Mucosa of stomach (tissue), 1 donor: ENCODE measurements around the gene ZMYND19.
A peak's percentile ranks its signal among the peaks of the same experiment; 100 is the strongest.

Experiments
- H3K27me3 ChIP-seq: one replicate; pipeline ENCODE4 v1.7.0; 2013; ENCODE audit warnings: mild to moderate bottlenecking, low read length; ENCODE audit not compliant: control insufficient read depth, insufficient read depth
- H3K36me3 ChIP-seq: one replicate; pipeline ENCODE4 v1.7.0; 2013; ENCODE audit warnings: low read length; ENCODE audit not compliant: control insufficient read depth, insufficient read depth
- H3K4me1 ChIP-seq: one replicate; pipeline ENCODE4 v1.7.0; 2013; ENCODE audit warnings: mild to moderate bottlenecking, low read length; ENCODE audit not compliant: control insufficient read depth, insufficient read depth
- H3K4me3 ChIP-seq: one replicate; pipeline ENCODE4 v1.7.0; 2013; ENCODE audit warnings: low read length
- H3K9ac ChIP-seq: one replicate; pipeline ENCODE4 v1.7.0; 2013; ENCODE audit warnings: mild to moderate bottlenecking, low read length, moderate library complexity
- H3K9me3 ChIP-seq: one replicate; pipeline ENCODE4 v1.7.0; 2013; ENCODE audit warnings: mild to moderate bottlenecking, low read length, moderate library complexity; ENCODE audit not compliant: control insufficient read depth
- donor health status: Pancreatic carcinoma.

The ZMYND19 gene

GRCh38 chr9:137611623-137612609 is 21.6 kb upstream of the ZMYND19 start:
- peaks cover 48% of the 10 kb centered on the region for H3K4me1 ChIP-seq
- no peaks in the 10 kb centered on the region for H3K9me3 ChIP-seq
- H3K36me3 ChIP-seq, result peaks cover 11% of the 10 kb centered on the region
- no peak overlapping the region for H3K4me3 ChIP-seq
- H3K9ac ChIP-seq, result peak overlapping the region; percentile 68
- H3K27me3 ChIP-seq, result no peaks in the 10 kb centered on the region

- no peak overlapping the region for H3K4me3 ChIP-seq
- peaks cover 3% of the 10 kb centered on the region for H3K36me3 ChIP-seq
- H3K27me3 ChIP-seq, result no peaks in the 10 kb centered on the region
- no peaks in the 10 kb centered on the region for H3K9me3 ChIP-seq
- peak overlapping the region; percentile 68 for H3K9ac ChIP-seq
- peaks cover 52% of the 10 kb centered on the region for H3K4me1 ChIP-seq
Measured at GRCh38 chr9:137610944-137611343, 20.6 kb upstream of the ZMYND19 start.

- Histone ChIP-seq H3K9ac (peak overlapping the region; percentile 80), H3K4me1 (peaks cover 39% of the 10 kb centered on the region), H3K4me3 (peak overlapping the region; percentile 75), H3K36me3 (peaks cover 3% of the 10 kb centered on the region), H3K27me3 (no peaks in the 10 kb centered on the region), H3K9me3 (no peaks in the 10 kb centered on the region)
Measured at GRCh38 chr9:137607141-137607857, 17.0 kb upstream of the ZMYND19 start.

GRCh38 chr9:137606734-137607138 is 16.4 kb upstream of the ZMYND19 start:
- Histone ChIP-seq H3K9ac (peak overlapping the region; percentile 80), H3K4me1 (peaks cover 33% of the 10 kb centered on the region), H3K9me3 (no peaks in the 10 kb centered on the region), H3K36me3 (peaks cover 3% of the 10 kb centered on the region), H3K4me3 (peak overlapping the region; percentile 75), H3K27me3 (no peaks in the 10 kb centered on the region)

- no peaks in the 10 kb centered on the region for H3K9me3 ChIP-seq
Measured at GRCh38 chr9:137606005-137606621, 15.8 kb upstream of the ZMYND19 start.

GRCh38 chr9:137605121-137606004 is 15.1 kb upstream of the ZMYND19 start, which contains the start of gene ARRDC1:
Gene ARRDC1 (plus strand): TSS chr9:137605686. CDS start chr9:137605718, 32 bp downstream.
- H3K4me1 ChIP-seq, result peaks cover 22% of the 10 kb centered on the region
- no peaks in the 10 kb centered on the region for H3K9me3 ChIP-seq
- H3K27me3 ChIP-seq, result no peaks in the 10 kb centered on the region
- peaks cover 3% of the 10 kb centered on the region for H3K36me3 ChIP-seq
- peak within 1 kb of the TSS; percentile 80 for H3K9ac ChIP-seq
- peak within 1 kb of the TSS; percentile 75 for H3K4me3 ChIP-seq

More at GRCh38 chr9:137606005-137606621, 15.8 kb upstream of the ZMYND19 start:
- H3K9ac ChIP-seq, result peak overlapping the region; percentile 80
- H3K4me1 ChIP-seq, result peaks cover 27% of the 10 kb centered on the region
- H3K36me3 ChIP-seq, result peaks cover 3% of the 10 kb centered on the region
- no peaks in the 10 kb centered on the region for H3K27me3 ChIP-seq
- H3K4me3 ChIP-seq, result peak overlapping the region; percentile 75

- no peak overlapping the region for H3K4me3 ChIP-seq
- H3K36me3 ChIP-seq, result peaks cover 3% of the 10 kb centered on the region
- no peaks in the 10 kb centered on the region for H3K27me3 ChIP-seq
- no peaks in the 10 kb centered on the region for H3K9me3 ChIP-seq
- H3K4me1 ChIP-seq, result peaks cover 22% of the 10 kb centered on the region
- H3K9ac ChIP-seq, result no peak overlapping the region
Measured at GRCh38 chr9:137604345-137605086, 14.2 kb upstream of the ZMYND19 start.

GRCh38 chr9:137603879-137604278 is 13.6 kb upstream of the ZMYND19 start:
- Histone ChIP-seq H3K36me3 (peaks cover 3% of the 10 kb centered on the region), H3K4me3 (no peak overlapping the region), H3K9ac (no peak overlapping the region), H3K4me1 (peaks cover 22% of the 10 kb centered on the region), H3K9me3 (no peaks in the 10 kb centered on the region), H3K27me3 (no peaks in the 10 kb centered on the region)

GRCh38 chr9:137602661-137603060 is 12.3 kb upstream of the ZMYND19 start:
- H3K9ac ChIP-seq, result no peak overlapping the region

GRCh38 chr9:137598943-137599342 is 8.6 kb upstream of the ZMYND19 start:
- Histone ChIP-seq H3K27me3 (no peaks in the 10 kb centered on the region), H3K9ac (no peak overlapping the region), H3K9me3 (no peaks in the 10 kb centered on the region), H3K4me3 (no peak overlapping the region), H3K4me1 (peaks cover 3% of the 10 kb centered on the region), H3K36me3 (no peaks in the 10 kb centered on the region)

More at GRCh38 chr9:137602661-137603060, 12.3 kb upstream of the ZMYND19 start:
- Histone ChIP-seq H3K9me3 (no peaks in the 10 kb centered on the region), H3K4me1 (peaks cover 16% of the 10 kb centered on the region), H3K27me3 (no peaks in the 10 kb centered on the region), H3K36me3 (no peaks in the 10 kb centered on the region), H3K4me3 (no peak overlapping the region)
